SK-N-SH treated with all-trans-retinoic acid at 6 μM for 48 hours (cell line): Measurements from ENCODE around the gene PCDHA12.

ENCODE experiments used
- ATAC-seq: fragments of 200-7000 bp; cut with Tn5 transposase; 3 replicates; pipeline ENCODE4 v1.9.1; 2020; ENCODE audit warnings: mild to moderate bottlenecking, moderate library complexity
- BACH2 ChIP-seq: fragments of 250-450 bp; sonication (Bioruptor Pico); IDR thresholded peaks from 2 replicates; pipeline ENCODE4 v1.9.0; 2021; ENCODE audit warnings: mild to moderate bottlenecking, borderline replicate concordance
- CSDC2 ChIP-seq: fragments of 250-450 bp; sonication (Bioruptor Pico); IDR thresholded peaks from 2 replicates; pipeline ENCODE4 v1.5.0; 2020; ENCODE audit warnings: mild to moderate bottlenecking, moderate library complexity
- ESRRG ChIP-seq: fragments of 250-450 bp; sonication (Bioruptor Pico); IDR thresholded peaks from 2 replicates; pipeline ENCODE4 v1.6.1; 2021; ENCODE audit warnings: mild to moderate bottlenecking
- GLIS3 ChIP-seq: fragments of 250-450 bp; sonication (Bioruptor Pico); IDR thresholded peaks from 2 replicates; pipeline ENCODE4 v1.5.0; 2020; ENCODE audit warnings: mild to moderate bottlenecking, moderate library complexity
- ISL1 ChIP-seq: fragments of 250-450 bp; sonication (Bioruptor Pico); IDR thresholded peaks from 2 replicates; pipeline ENCODE4 v2.1.2; 2022; ENCODE audit warnings: mild to moderate bottlenecking, moderate library complexity
- OSR1 ChIP-seq: fragments of 250-450 bp; sonication (Bioruptor Pico); IDR thresholded peaks from 2 replicates; pipeline ENCODE4 v1.8.0; 2022; ENCODE audit warnings: moderate library complexity, mild to moderate bottlenecking, inconsistent platforms
- PATZ1 ChIP-seq: fragments of 250-450 bp; sonication (Bioruptor Pico); IDR thresholded peaks from 2 replicates; pipeline ENCODE4 v1.8.0; 2020; ENCODE audit warnings: mild to moderate bottlenecking, moderate library complexity, borderline replicate concordance
- RARB ChIP-seq: fragments of 250-450 bp; sonication (Bioruptor Pico); IDR thresholded peaks from 2 replicates; pipeline ENCODE4 v1.8.0; 2021; ENCODE audit warnings: mild to moderate bottlenecking, moderate library complexity
- SNAI2 ChIP-seq: fragments of 250-450 bp; sonication (Bioruptor Pico); IDR thresholded peaks from 2 replicates; pipeline ENCODE4 v1.5.0; 2020; ENCODE audit warnings: mild to moderate bottlenecking, moderate library complexity
- TCF4 ChIP-seq: fragments of 250-450 bp; sonication (Bioruptor Pico); IDR thresholded peaks from 2 replicates; pipeline ENCODE4 v1.8.0; 2021; ENCODE audit warnings: mild to moderate bottlenecking, moderate library complexity, borderline replicate concordance
- TOX ChIP-seq: fragments of 250-450 bp; sonication (Bioruptor Pico); IDR thresholded peaks from 2 replicates; pipeline ENCODE4 v1.8.0; 2021; ENCODE audit warnings: mild to moderate bottlenecking, moderate library complexity, borderline replicate concordance
- ZC3H10 ChIP-seq: fragments of 250-450 bp; sonication (Bioruptor Pico); IDR thresholded peaks from 2 replicates; pipeline ENCODE4 v1.5.1; 2021; ENCODE audit warnings: mild to moderate bottlenecking, moderate library complexity
- ZFP3 ChIP-seq: fragments of 250-450 bp; sonication (Bioruptor Pico); IDR thresholded peaks from 2 replicates; pipeline ENCODE4 v1.5.0; 2020; ENCODE audit warnings: mild to moderate bottlenecking, moderate library complexity
- ZFP30 ChIP-seq: fragments of 450-650 bp; formaldehyde crosslinking; IDR thresholded peaks from 2 replicates; pipeline ENCODE4 v1.5.0; 2022; ENCODE audit warnings: mild to moderate bottlenecking, moderate library complexity
- ZNF565 ChIP-seq: fragments of 450-650 bp; formaldehyde crosslinking; conservative IDR thresholded peaks from 2 replicates; pipeline ENCODE4 v1.5.0; 2020; ENCODE audit warnings: low read depth, mild to moderate bottlenecking, moderate library complexity
- ZNF70 ChIP-seq: fragments of 450-650 bp; formaldehyde crosslinking; IDR thresholded peaks from 2 replicates; pipeline ENCODE4 v1.5.0; 2020; ENCODE audit warnings: mild to moderate bottlenecking, moderate library complexity
- ZNF8 ChIP-seq: fragments of 450-650 bp; formaldehyde crosslinking; IDR thresholded peaks from 2 replicates; pipeline ENCODE4 v1.5.0; 2020; ENCODE audit warnings: mild to moderate bottlenecking, moderate library complexity
- TF ChIP-seq, protein P1 (sequence below): fragments of 250-450 bp; sonication (Bioruptor Pico); IDR thresholded peaks from 2 replicates; pipeline ENCODE4 v1.8.0; 2021; ENCODE audit warnings: low read depth, mild to moderate bottlenecking, moderate library complexity, borderline replicate concordance
- TF ChIP-seq, protein P2 (sequence below): fragments of 250-450 bp; sonication (Bioruptor Pico); IDR thresholded peaks from 2 replicates; pipeline ENCODE4 v1.5.1; 2021; ENCODE audit warnings: mild to moderate bottlenecking, moderate library complexity
- TF ChIP-seq, protein P3 (sequence below): fragments of 250-450 bp; sonication (Bioruptor Pico); IDR thresholded peaks from 2 replicates; pipeline ENCODE4 v1.5.1; 2020; ENCODE audit warnings: low read depth, mild to moderate bottlenecking, moderate library complexity
- TF ChIP-seq, protein P4 (sequence below): fragments of 250-450 bp; sonication (Bioruptor Pico); IDR thresholded peaks from 2 replicates; pipeline ENCODE4 v1.5.0; 2020; ENCODE audit warnings: mild to moderate bottlenecking, moderate library complexity

PCDHA12 gene

DNA sequence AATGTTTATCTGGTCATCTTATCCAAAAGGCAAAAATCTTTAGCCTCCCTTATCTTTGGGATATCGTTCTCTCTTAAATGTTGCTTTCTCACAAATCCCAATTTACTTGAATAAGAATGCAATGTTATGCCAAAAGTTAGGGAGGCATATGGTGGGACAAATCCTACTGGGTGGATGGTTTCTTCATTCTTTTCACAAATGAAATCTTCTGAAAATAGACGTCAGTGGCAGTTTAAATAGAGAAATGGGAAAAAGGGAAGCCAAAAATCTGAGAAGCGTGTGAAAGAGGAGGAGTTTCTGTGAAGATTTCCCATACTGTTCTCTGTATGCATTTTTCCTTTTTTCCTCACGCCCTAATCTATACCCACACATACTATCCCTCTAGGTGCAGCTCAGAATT lies 48.5 kb downstream of the PCDHA12 start (continued):
- TF ChIP-seq, protein P1, sequence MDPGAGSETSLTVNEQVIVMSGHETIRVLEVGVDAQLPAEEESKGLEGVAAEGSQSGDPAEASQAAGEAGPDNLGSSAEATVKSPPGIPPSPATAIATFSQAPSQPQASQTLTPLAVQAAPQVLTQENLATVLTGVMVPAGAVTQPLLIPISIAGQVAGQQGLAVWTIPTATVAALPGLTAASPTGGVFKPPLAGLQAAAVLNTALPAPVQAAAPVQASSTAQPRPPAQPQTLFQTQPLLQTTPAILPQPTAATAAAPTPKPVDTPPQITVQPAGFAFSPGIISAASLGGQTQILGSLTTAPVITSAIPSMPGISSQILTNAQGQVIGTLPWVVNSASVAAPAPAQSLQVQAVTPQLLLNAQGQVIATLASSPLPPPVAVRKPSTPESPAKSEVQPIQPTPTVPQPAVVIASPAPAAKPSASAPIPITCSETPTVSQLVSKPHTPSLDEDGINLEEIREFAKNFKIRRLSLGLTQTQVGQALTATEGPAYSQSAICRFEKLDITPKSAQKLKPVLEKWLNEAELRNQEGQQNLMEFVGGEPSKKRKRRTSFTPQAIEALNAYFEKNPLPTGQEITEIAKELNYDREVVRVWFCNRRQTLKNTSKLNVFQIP: no peak

GRCh38 chr5:140925806-140926442 lies 50.8 kb downstream of the PCDHA12 start, which contains the start of gene PCDHAC1:
PCDHAC1 (plus strand) TSS chr5:140926299; CDS start chr5:140926893, 594 bp downstream.
- ATAC-seq: peak; percentile 78
- TF ChIP-seq ZFP3 (CRISPR knock-in tag) (no peak), SNAI2 (no peak), ZFP30 (CRISPR knock-in tag) (no peak), ZNF565 (CRISPR knock-in tag) (no peak), ZNF8 (CRISPR knock-in tag) (no peak), ZNF70 (no peak), ISL1 (CRISPR knock-in tag) (no peak), BACH2 (CRISPR knock-in tag) (no peak), TCF4 (no peak), OSR1 (CRISPR knock-in tag) (no peak), ZC3H10 (no peak)
- TF ChIP-seq, protein P2, sequence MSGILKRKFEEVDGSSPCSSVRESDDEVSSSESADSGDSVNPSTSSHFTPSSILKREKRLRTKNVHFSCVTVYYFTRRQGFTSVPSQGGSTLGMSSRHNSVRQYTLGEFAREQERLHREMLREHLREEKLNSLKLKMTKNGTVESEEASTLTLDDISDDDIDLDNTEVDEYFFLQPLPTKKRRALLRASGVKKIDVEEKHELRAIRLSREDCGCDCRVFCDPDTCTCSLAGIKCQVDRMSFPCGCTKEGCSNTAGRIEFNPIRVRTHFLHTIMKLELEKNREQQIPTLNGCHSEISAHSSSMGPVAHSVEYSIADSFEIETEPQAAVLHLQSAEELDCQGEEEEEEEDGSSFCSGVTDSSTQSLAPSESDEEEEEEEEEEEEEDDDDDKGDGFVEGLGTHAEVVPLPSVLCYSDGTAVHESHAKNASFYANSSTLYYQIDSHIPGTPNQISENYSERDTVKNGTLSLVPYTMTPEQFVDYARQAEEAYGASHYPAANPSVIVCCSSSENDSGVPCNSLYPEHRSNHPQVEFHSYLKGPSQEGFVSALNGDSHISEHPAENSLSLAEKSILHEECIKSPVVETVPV (CRISPR knock-in tag): no peak
- TF ChIP-seq, protein P3, sequence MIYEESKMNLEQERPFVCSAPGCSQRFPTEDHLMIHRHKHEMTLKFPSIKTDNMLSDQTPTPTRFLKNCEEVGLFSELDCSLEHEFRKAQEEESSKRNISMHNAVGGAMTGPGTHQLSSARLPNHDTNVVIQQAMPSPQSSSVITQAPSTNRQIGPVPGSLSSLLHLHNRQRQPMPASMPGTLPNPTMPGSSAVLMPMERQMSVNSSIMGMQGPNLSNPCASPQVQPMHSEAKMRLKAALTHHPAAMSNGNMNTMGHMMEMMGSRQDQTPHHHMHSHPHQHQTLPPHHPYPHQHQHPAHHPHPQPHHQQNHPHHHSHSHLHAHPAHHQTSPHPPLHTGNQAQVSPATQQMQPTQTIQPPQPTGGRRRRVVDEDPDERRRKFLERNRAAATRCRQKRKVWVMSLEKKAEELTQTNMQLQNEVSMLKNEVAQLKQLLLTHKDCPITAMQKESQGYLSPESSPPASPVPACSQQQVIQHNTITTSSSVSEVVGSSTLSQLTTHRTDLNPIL (CRISPR knock-in tag): no peak
- TF ChIP-seq, all 23 proteins: peak for 0

GRCh38 chr5:140926443-140927227 lies 51.5 kb downstream of the PCDHA12 start:
- peak; percentile 98 for ATAC-seq
- TF ChIP-seq TCF4 (0 out of 2 replicates have a peak, but pooled peaks have one; percentile 18), ZC3H10 (no peak), ZFP3 (CRISPR knock-in tag) (no peak), OSR1 (CRISPR knock-in tag) (no peak), ZNF8 (CRISPR knock-in tag) (0 out of 2 replicates have a peak, but pooled peaks have one; percentile 18), TOX (CRISPR knock-in tag) (no peak), PATZ1 (CRISPR knock-in tag) (no peak), SNAI2 (no peak)
- TF ChIP-seq, protein P1: no peak
- TF ChIP-seq, all 23 proteins: peak for 2

DNA sequence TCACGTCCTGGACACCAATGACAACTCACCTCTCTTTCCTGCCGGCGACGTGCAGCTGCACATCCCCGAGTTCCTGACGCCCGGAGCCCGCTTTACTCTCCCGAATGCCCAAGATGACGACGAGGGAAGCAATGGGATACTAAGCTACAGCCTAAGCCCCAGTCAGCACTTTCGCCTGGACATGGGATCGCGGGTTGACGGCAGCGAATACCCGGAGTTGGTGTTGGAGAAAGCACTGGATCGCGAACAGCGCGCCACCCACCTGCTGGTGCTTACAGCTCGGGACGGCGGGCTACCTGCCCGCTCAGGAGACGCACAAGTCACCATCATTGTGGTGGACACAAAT lies 52.1 kb downstream of the PCDHA12 start:
- no peak for ATAC-seq
- no peak for TF ChIP-seq OSR1 (CRISPR knock-in tag)
- no peak for TF ChIP-seq ZNF8 (CRISPR knock-in tag)
- TF ChIP-seq RARB: no peak
- TF ChIP-seq ZFP3 (CRISPR knock-in tag): no peak
- TF ChIP-seq, protein P4, sequence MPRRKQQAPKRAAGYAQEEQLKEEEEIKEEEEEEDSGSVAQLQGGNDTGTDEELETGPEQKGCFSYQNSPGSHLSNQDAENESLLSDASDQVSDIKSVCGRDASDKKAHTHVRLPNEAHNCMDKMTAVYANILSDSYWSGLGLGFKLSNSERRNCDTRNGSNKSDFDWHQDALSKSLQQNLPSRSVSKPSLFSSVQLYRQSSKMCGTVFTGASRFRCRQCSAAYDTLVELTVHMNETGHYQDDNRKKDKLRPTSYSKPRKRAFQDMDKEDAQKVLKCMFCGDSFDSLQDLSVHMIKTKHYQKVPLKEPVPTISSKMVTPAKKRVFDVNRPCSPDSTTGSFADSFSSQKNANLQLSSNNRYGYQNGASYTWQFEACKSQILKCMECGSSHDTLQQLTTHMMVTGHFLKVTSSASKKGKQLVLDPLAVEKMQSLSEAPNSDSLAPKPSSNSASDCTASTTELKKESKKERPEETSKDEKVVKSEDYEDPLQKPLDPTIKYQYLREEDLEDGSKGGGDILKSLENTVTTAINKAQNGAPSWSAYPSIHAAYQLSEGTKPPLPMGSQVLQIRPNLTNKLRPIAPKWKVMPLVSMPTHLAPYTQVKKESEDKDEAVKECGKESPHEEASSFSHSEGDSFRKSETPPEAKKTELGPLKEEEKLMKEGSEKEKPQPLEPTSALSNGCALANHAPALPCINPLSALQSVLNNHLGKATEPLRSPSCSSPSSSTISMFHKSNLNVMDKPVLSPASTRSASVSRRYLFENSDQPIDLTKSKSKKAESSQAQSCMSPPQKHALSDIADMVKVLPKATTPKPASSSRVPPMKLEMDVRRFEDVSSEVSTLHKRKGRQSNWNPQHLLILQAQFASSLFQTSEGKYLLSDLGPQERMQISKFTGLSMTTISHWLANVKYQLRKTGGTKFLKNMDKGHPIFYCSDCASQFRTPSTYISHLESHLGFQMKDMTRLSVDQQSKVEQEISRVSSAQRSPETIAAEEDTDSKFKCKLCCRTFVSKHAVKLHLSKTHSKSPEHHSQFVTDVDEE: no peak
- TF ChIP-seq CSDC2 (CRISPR knock-in tag): no peak
- no peak for TF ChIP-seq ESRRG (CRISPR knock-in tag)
- TF ChIP-seq GLIS3: no peak
- no peak for TF ChIP-seq TOX (CRISPR knock-in tag)
- TF ChIP-seq, protein P3 (CRISPR knock-in tag): no peak
